ENCODE data around the gene RUNX2.

DNA sequence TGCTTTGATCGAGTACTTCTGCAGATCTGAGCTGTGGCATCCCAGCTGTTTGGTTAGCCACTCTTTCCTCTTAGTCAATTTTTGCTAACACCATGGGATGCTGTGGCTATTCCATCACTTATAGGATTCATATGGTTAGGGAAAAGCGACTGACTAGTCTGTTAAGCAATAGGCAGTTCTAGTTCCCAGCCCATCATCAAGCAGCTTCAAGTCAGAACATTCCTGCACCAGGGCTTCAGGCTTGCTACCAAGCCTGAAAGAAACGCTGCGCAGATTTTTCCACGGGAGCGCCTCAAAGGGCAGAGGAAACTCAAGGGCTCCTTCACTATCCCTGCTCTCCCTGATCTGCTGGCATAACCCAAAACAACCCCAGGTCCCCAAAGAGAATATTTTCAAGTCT, 209.4 kb downstream of the RUNX2 start:
- TF ChIP-seq, protein P1, sequence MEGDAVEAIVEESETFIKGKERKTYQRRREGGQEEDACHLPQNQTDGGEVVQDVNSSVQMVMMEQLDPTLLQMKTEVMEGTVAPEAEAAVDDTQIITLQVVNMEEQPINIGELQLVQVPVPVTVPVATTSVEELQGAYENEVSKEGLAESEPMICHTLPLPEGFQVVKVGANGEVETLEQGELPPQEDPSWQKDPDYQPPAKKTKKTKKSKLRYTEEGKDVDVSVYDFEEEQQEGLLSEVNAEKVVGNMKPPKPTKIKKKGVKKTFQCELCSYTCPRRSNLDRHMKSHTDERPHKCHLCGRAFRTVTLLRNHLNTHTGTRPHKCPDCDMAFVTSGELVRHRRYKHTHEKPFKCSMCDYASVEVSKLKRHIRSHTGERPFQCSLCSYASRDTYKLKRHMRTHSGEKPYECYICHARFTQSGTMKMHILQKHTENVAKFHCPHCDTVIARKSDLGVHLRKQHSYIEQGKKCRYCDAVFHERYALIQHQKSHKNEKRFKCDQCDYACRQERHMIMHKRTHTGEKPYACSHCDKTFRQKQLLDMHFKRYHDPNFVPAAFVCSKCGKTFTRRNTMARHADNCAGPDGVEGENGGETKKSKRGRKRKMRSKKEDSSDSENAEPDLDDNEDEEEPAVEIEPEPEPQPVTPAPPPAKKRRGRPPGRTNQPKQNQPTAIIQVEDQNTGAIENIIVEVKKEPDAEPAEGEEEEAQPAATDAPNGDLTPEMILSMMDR (IDR thresholded peaks at IDR 0.05; ENCODE audit: poor library complexity) = no peak
- TF ChIP-seq EZH2phosphoT487 (IDR thresholded peaks at IDR 0.05; ENCODE audit: low read depth, severe bottlenecking, unreplicated experiment) = no peak

All from hepatocyte (in vitro differentiated cells).